ENCODE data around the gene COMT.

COMT gene

GRCh38 chr22:19961201-19961580, 19.6 kb downstream of the COMT start:
- Histone ChIP-seq H3K9me3 (ENCODE audit: control insufficient read depth, low read length) (no peaks in the 10 kb centered on the region), H3K27ac (ENCODE audit: low read length, poor library complexity, severe bottlenecking) (no peak overlapping the region), H2AK5ac (ENCODE audit: low read length, severe bottlenecking) (no peak overlapping the region), H3K18ac (ENCODE audit: low read depth in 1 of 2, low read length in 2 of 2) (no peak overlapping the region), H4K91ac (ENCODE audit: low read length) (peak overlapping the region; percentile 11), H2BK15ac (ENCODE audit: low read depth, poor library complexity, severe bottlenecking) (no peak overlapping the region), H3K79me1 (replicated peaks; ENCODE audit: low read length, poor library complexity, severe bottlenecking) (no peaks in the 10 kb centered on the region), H2AFZ (ENCODE audit: low read depth, low read length) (no peak overlapping the region), H3K36me3 (ENCODE audit: control insufficient read depth in 1 of 2, insufficient read depth in 2 of 2, low read depth in 1 of 2, low read length in 2 of 2) (peaks cover 20 to 40% of the 10 kb centered on the region in 2 experiments), H3K4me1 (ENCODE audit: control insufficient read depth, insufficient read depth, low read depth, low read length) (peaks cover 36% of the 10 kb centered on the region), H2BK5ac (ENCODE audit: low read depth, low read length, poor library complexity, severe bottlenecking) (no peak overlapping the region), H2BK120ac (ENCODE audit: low read depth, low read length) (no peak overlapping the region), H2BK12ac (ENCODE audit: low read length in 2 of 2) (peak overlapping the region in 1 of 2 experiments; percentile 10), H3K27me3 (ENCODE audit: control insufficient read depth in 1 of 2, insufficient read depth in 1 of 2, low read length in 2 of 2) (no peaks in the 10 kb centered on the region), H3K4me2 (ENCODE audit: low read length, poor library complexity, severe bottlenecking) (no peak overlapping the region), H4K8ac (ENCODE audit: low read length) (no peak overlapping the region), H3K4ac (ENCODE audit: low read depth in 1 of 2, low read length in 2 of 2) (no peak overlapping the region), H3K9ac (ENCODE audit: low read length) (no peak overlapping the region), H3K4me3 (ENCODE audit: insufficient read depth in 1 of 2, low read depth in 1 of 2, low read length in 2 of 2) (no peak overlapping the region), H3K23ac (ENCODE audit: low read length in 2 of 2) (no peak overlapping the region), H3K14ac (ENCODE audit: low read length in 2 of 2) (no peak overlapping the region)
- WGBS = 87% methylated on average over 9 of the region's 9 CpGs
- no peak for DNase-seq

- WGBS = 96% methylated on average over 8 of the region's 8 CpGs
- Histone ChIP-seq H3K9me3 (ENCODE audit: control insufficient read depth, low read length) (no peaks in the 10 kb centered on the region), H2BK15ac (ENCODE audit: low read depth, poor library complexity, severe bottlenecking) (no peak overlapping the region), H2AK5ac (ENCODE audit: low read length, severe bottlenecking) (no peak overlapping the region), H3K27ac (ENCODE audit: low read length, poor library complexity, severe bottlenecking) (no peak overlapping the region), H3K27me3 (ENCODE audit: control insufficient read depth in 1 of 2, insufficient read depth in 1 of 2, low read length in 2 of 2) (no peaks in the 10 kb centered on the region), H3K4me1 (ENCODE audit: control insufficient read depth, insufficient read depth, low read depth, low read length) (peaks cover 36% of the 10 kb centered on the region), H3K23ac (ENCODE audit: low read length in 2 of 2) (no peak overlapping the region), H3K18ac (ENCODE audit: low read depth in 1 of 2, low read length in 2 of 2) (no peak overlapping the region), H3K79me1 (replicated peaks; ENCODE audit: low read length, poor library complexity, severe bottlenecking) (no peaks in the 10 kb centered on the region), H4K91ac (ENCODE audit: low read length) (no peak overlapping the region), H3K36me3 (ENCODE audit: control insufficient read depth in 1 of 2, insufficient read depth in 2 of 2, low read depth in 1 of 2, low read length in 2 of 2) (peaks cover 24 to 44% of the 10 kb centered on the region in 2 experiments), H2BK120ac (ENCODE audit: low read depth, low read length) (no peak overlapping the region), H2AFZ (ENCODE audit: low read depth, low read length) (no peak overlapping the region), H4K8ac (ENCODE audit: low read length) (no peak overlapping the region), H3K4me3 (ENCODE audit: insufficient read depth in 1 of 2, low read depth in 1 of 2, low read length in 2 of 2) (no peak overlapping the region), H2BK5ac (ENCODE audit: low read depth, low read length, poor library complexity, severe bottlenecking) (no peak overlapping the region), H3K4me2 (ENCODE audit: low read length, poor library complexity, severe bottlenecking) (no peak overlapping the region), H3K14ac (ENCODE audit: low read length in 2 of 2) (no peak overlapping the region), H3K9ac (ENCODE audit: low read length) (no peak overlapping the region), H3K4ac (ENCODE audit: low read depth in 1 of 2, low read length in 2 of 2) (no peak overlapping the region), H2BK12ac (ENCODE audit: low read length in 2 of 2) (no peak overlapping the region)
- DNase-seq = no peak
Observed at GRCh38 chr22:19961868-19962245, 20.3 kb downstream of the COMT start.

- Histone ChIP-seq H2AK5ac (ENCODE audit: low read length, severe bottlenecking) (no peak overlapping the region), H3K14ac (ENCODE audit: low read length in 2 of 2) (peak overlapping the region in 1 of 2 experiments; percentile 86), H3K27me3 (ENCODE audit: control insufficient read depth in 1 of 2, insufficient read depth in 1 of 2, low read length in 2 of 2) (no peaks in the 10 kb centered on the region), H2BK5ac (ENCODE audit: low read depth, low read length, poor library complexity, severe bottlenecking) (no peak overlapping the region), H3K9ac (ENCODE audit: low read length) (peak overlapping the region; percentile 51), H3K18ac (ENCODE audit: low read depth in 1 of 2, low read length in 2 of 2) (peak overlapping the region in 1 of 2 experiments; percentile 42), H3K4ac (ENCODE audit: low read depth in 1 of 2, low read length in 2 of 2) (no peak overlapping the region), H3K4me3 (ENCODE audit: insufficient read depth in 1 of 2, low read depth in 1 of 2, low read length in 2 of 2) (no peak overlapping the region), H4K91ac (ENCODE audit: low read length) (peak overlapping the region; percentile 6), H3K4me2 (ENCODE audit: low read length, poor library complexity, severe bottlenecking) (no peak overlapping the region), H2AFZ (ENCODE audit: low read depth, low read length) (no peak overlapping the region), H2BK12ac (ENCODE audit: low read length in 2 of 2) (peak overlapping the region in 1 of 2 experiments; percentile 52), H3K27ac (ENCODE audit: low read length, poor library complexity, severe bottlenecking) (no peak overlapping the region), H4K8ac (ENCODE audit: low read length) (peak overlapping the region; percentile 3), H3K4me1 (ENCODE audit: control insufficient read depth, insufficient read depth, low read depth, low read length) (peaks cover 36% of the 10 kb centered on the region), H3K9me3 (ENCODE audit: control insufficient read depth, low read length) (no peaks in the 10 kb centered on the region), H3K23ac (ENCODE audit: low read length in 2 of 2) (no peak overlapping the region), H2BK120ac (ENCODE audit: low read depth, low read length) (no peak overlapping the region), H2BK15ac (ENCODE audit: low read depth, poor library complexity, severe bottlenecking) (no peak overlapping the region), H3K79me1 (replicated peaks; ENCODE audit: low read length, poor library complexity, severe bottlenecking) (no peaks in the 10 kb centered on the region), H3K36me3 (ENCODE audit: control insufficient read depth in 1 of 2, insufficient read depth in 2 of 2, low read depth in 1 of 2, low read length in 2 of 2) (peaks cover 29 to 45% of the 10 kb centered on the region in 2 experiments)
- WGBS = 41% methylated on average over 22 of the region's 22 CpGs
- peak; percentile 82 for DNase-seq
Observed at GRCh38 chr22:19962246-19962908, 20.8 kb downstream of the COMT start.

GRCh38 chr22:19962909-19963806, 21.6 kb downstream of the COMT start:
- no peaks in the 10 kb centered on the region for H3K27me3 ChIP-seq (ENCODE audit: control insufficient read depth in 1 of 2, insufficient read depth in 1 of 2, low read length in 2 of 2)
- H2BK15ac ChIP-seq (ENCODE audit: low read depth, poor library complexity, severe bottlenecking) = no peak overlapping the region
- H3K4me1 ChIP-seq (ENCODE audit: control insufficient read depth, insufficient read depth, low read depth, low read length) = peaks cover 32% of the 10 kb centered on the region
- WGBS = 66% methylated on average over 30 of the region's 30 CpGs
- H3K23ac ChIP-seq (ENCODE audit: low read length in 2 of 2) = no peak overlapping the region
- no peak overlapping the region for H2AK5ac ChIP-seq (ENCODE audit: low read length, severe bottlenecking)
- no peak overlapping the region for H3K4me3 ChIP-seq (ENCODE audit: insufficient read depth in 1 of 2, low read depth in 1 of 2, low read length in 2 of 2)
- no peak overlapping the region for H4K91ac ChIP-seq (ENCODE audit: low read length)
- H3K79me1 ChIP-seq (replicated peaks; ENCODE audit: low read length, poor library complexity, severe bottlenecking) = no peaks in the 10 kb centered on the region
- peak overlapping the region; percentile 51 for H3K9ac ChIP-seq (ENCODE audit: low read length)
- H3K18ac ChIP-seq (ENCODE audit: low read depth in 1 of 2, low read length in 2 of 2) = peak overlapping the region in 1 of 2 experiments; percentile 34
- no peak overlapping the region for H3K27ac ChIP-seq (ENCODE audit: low read length, poor library complexity, severe bottlenecking)
- H3K14ac ChIP-seq (ENCODE audit: low read length in 2 of 2) = peak overlapping the region in 1 of 2 experiments; percentile 39
- no peak overlapping the region for H2BK120ac ChIP-seq (ENCODE audit: low read depth, low read length)
- peak overlapping the region; percentile 8 for H3K4me2 ChIP-seq (ENCODE audit: low read length, poor library complexity, severe bottlenecking)
- no peaks in the 10 kb centered on the region for H3K9me3 ChIP-seq (ENCODE audit: control insufficient read depth, low read length)
- DNase-seq = peak; percentile 81
- no peak overlapping the region for H2BK5ac ChIP-seq (ENCODE audit: low read depth, low read length, poor library complexity, severe bottlenecking)
- no peak overlapping the region for H3K4ac ChIP-seq (ENCODE audit: low read depth in 1 of 2, low read length in 2 of 2)
- H3K36me3 ChIP-seq (ENCODE audit: control insufficient read depth in 1 of 2, insufficient read depth in 2 of 2, low read depth in 1 of 2, low read length in 2 of 2) = peaks cover 37 to 50% of the 10 kb centered on the region in 2 experiments
- H2AFZ ChIP-seq (ENCODE audit: low read depth, low read length) = no peak overlapping the region
- H2BK12ac ChIP-seq (ENCODE audit: low read length in 2 of 2) = no peak overlapping the region
- H4K8ac ChIP-seq (ENCODE audit: low read length) = peak overlapping the region; percentile 52
